ENCODE results near the gene CYP27C1. TPM values are rescaled to one million over a fixed set of nuclear protein-coding genes. Genes with fewer than 3 reads are reported as not detected.

The CYP27C1 gene
- total and polyA plus RNA-seq, 2 donors from 2014 or later: 0.35 TPM; not detected in 1

DNA sequence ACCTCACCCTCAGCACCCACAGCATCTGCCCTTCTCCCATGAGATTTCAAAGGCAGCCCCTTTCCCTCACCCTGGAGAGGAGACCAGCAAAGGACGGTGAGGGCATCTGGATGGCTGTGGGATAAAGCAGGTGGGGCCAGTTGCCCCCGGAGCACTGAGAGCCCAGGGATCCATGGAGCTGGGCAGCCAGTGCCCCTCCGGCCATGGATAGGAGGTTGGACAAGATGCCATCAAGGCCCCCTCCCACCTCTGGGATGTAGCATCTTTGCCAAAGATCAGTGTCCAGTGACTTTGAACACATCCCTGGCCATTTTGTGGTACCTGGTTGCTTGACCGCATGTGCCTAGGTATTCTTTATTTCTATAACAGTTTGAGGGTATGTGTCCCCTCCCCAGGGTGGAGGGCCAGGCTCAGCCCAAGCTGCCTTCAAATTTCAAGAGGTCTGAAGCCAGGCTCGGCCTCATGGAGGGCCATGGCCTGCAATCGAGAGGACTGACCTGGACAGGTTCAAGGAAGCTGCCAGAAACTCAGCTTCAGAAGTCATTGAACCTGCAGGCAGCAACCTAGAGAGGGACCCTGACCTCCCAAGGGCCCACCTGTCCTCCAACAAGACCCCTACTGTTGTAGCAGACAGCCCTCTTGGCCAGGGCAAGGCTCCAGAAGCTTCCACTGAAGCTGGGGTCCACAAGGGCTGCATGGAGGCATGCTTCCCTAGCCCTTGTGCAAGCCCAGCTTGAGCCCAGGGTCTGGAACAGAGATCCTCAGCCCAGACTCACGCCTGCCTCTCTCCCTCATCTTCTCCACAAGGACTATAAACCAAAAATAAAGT, 57.6 kb downstream of the CYP27C1 start:
- H3K4me3 ChIP-seq (ENCODE audit: low read length in 3 of 3): no peak overlapping the region
- intact Hi-C loops (cut with DNase I): no loop called here
- FAIRE-seq (no peak), DNase-seq (peak in 1 of 5 donors; percentile 22)
- H3K9ac ChIP-seq (ENCODE audit: low read length in 3 of 3): no peak overlapping the region
- no peaks in the 10 kb centered on the region for H3K9me3 ChIP-seq (ENCODE audit: control insufficient read depth in 2 of 3, insufficient read depth in 1 of 3, low read length in 3 of 3)
- no peaks in the 10 kb centered on the region for H3K27me3 ChIP-seq (ENCODE audit: control insufficient read depth, insufficient read depth, low read length)
- TF ChIP-seq, protein P1, sequence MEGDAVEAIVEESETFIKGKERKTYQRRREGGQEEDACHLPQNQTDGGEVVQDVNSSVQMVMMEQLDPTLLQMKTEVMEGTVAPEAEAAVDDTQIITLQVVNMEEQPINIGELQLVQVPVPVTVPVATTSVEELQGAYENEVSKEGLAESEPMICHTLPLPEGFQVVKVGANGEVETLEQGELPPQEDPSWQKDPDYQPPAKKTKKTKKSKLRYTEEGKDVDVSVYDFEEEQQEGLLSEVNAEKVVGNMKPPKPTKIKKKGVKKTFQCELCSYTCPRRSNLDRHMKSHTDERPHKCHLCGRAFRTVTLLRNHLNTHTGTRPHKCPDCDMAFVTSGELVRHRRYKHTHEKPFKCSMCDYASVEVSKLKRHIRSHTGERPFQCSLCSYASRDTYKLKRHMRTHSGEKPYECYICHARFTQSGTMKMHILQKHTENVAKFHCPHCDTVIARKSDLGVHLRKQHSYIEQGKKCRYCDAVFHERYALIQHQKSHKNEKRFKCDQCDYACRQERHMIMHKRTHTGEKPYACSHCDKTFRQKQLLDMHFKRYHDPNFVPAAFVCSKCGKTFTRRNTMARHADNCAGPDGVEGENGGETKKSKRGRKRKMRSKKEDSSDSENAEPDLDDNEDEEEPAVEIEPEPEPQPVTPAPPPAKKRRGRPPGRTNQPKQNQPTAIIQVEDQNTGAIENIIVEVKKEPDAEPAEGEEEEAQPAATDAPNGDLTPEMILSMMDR (IDR thresholded peaks at IDR 0.05; ENCODE audit: borderline replicate concordance, extremely low read depth, insufficient read depth): no peak
- H3K4me1 ChIP-seq (ENCODE audit: control insufficient read depth in 2 of 3, insufficient read depth in 2 of 3, low read depth in 1 of 3, low read length in 3 of 3): peaks cover 6 to 16% (median 9%) of the 10 kb centered on the region in 3 donors
- H3K36me3 ChIP-seq (ENCODE audit: control insufficient read depth in 2 of 3, insufficient read depth in 3 of 3, low read length in 3 of 3): no peaks in the 10 kb centered on the region
- peak overlapping the region; percentile 7 to 34 for H3K27ac ChIP-seq (ENCODE audit: low read depth in 2 of 2, low read length in 2 of 2)

GRCh38 chr2:127161176-127162136, 58.6 kb downstream of the CYP27C1 start:
- Histone ChIP-seq H3K9ac (ENCODE audit: low read length in 3 of 3) (no peak overlapping the region), H3K27me3 (ENCODE audit: control insufficient read depth, insufficient read depth, low read length) (no peaks in the 10 kb centered on the region), H3K9me3 (ENCODE audit: control insufficient read depth in 2 of 3, insufficient read depth in 1 of 3, low read length in 3 of 3) (no peaks in the 10 kb centered on the region), H3K27ac (ENCODE audit: low read depth in 2 of 2, low read length in 2 of 2) (peak overlapping the region; percentile 65 to 87), H3K4me3 (ENCODE audit: low read length in 3 of 3) (no peak overlapping the region), H3K4me1 (ENCODE audit: control insufficient read depth in 2 of 3, insufficient read depth in 2 of 3, low read depth in 1 of 3, low read length in 3 of 3) (peaks cover 6 to 17% (median 9%) of the 10 kb centered on the region in 3 donors), H3K36me3 (ENCODE audit: control insufficient read depth in 2 of 3, insufficient read depth in 3 of 3, low read length in 3 of 3) (no peaks in the 10 kb centered on the region)
- peak; percentile 30 for FAIRE-seq
- TF ChIP-seq, protein P1 (IDR thresholded peaks at IDR 0.05; ENCODE audit: borderline replicate concordance, extremely low read depth, insufficient read depth): no peak
- peak in 4 of 5 donors; percentile 57 to 84 (median 70) for DNase-seq
- intact Hi-C loops (cut with DNase I): no loop called here

DNA sequence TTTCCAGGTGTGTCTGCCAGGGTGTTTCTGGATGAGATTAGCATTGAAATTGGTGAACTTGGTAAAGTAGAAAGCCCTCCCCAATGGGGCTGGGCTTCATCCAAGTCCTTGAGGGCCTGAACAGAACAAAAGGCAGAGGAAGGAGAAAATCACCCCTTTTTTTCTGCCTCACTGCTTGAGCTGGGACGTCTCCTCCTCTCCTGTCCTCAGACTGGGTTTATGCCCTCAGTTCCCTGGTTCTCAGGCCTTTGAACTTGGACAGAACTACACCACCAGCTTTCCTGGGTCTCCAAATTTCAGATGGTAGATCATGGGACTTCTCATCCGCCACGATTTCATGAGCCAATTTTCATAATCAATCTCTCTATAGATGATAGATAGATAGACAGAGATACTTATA, 59.4 kb downstream of the CYP27C1 start:
- no peak overlapping the region for H3K4me3 ChIP-seq (ENCODE audit: low read length in 3 of 3)
- H3K36me3 ChIP-seq (ENCODE audit: control insufficient read depth in 2 of 3, insufficient read depth in 3 of 3, low read length in 3 of 3): no peaks in the 10 kb centered on the region
- peaks cover 8 to 21% (median 10%) of the 10 kb centered on the region in 3 donors for H3K4me1 ChIP-seq (ENCODE audit: control insufficient read depth in 2 of 3, insufficient read depth in 2 of 3, low read depth in 1 of 3, low read length in 3 of 3)
- DNase-seq (peak in 1 of 5 donors; percentile 15), FAIRE-seq (no peak)
- intact Hi-C loops (cut with DNase I): no loop called here
- H3K27ac ChIP-seq (ENCODE audit: low read depth in 2 of 2, low read length in 2 of 2): peak overlapping the region in 1 of 2 donors; percentile 65
- H3K9me3 ChIP-seq (ENCODE audit: control insufficient read depth in 2 of 3, insufficient read depth in 1 of 3, low read length in 3 of 3): no peaks in the 10 kb centered on the region
- no peaks in the 10 kb centered on the region for H3K27me3 ChIP-seq (ENCODE audit: control insufficient read depth, insufficient read depth, low read length)
- TF ChIP-seq, protein P1 (IDR thresholded peaks at IDR 0.05; ENCODE audit: borderline replicate concordance, extremely low read depth, insufficient read depth): no peak
- H3K9ac ChIP-seq (ENCODE audit: low read length in 3 of 3): no peak overlapping the region

All from kidney (tissue), 14 donors.